K562 (cell line): ENCODE measurements around the gene FERMT1. TPM values are rescaled to one million over a fixed set of nuclear protein-coding genes. Genes with fewer than 3 reads are reported as not detected.

Source experiments
- ATAC-seq: fragments of 200-7000 bp; cut with Tn5 transposase; 3 replicates; pipeline ENCODE4 v1.9.1; 2020; ENCODE audit warnings: moderate library complexity
- BruUV-seq: library from RNA; stranded (reverse); fragments of 400-500 nt; replicated peaks from 2 replicates; lab custom pipeline; 2021; lab: Mats Ljungman, UMichigan
- CTCF ChIA-PET: fragments of 300-600 bp; formaldehyde crosslinking; extraction: SDS; loops from one replicate; lab custom pipeline; 2021; ENCODE audit warnings: low intra/inter-chr PET ratio; lab: Yijun Ruan, JAX
- POLR2A ChIA-PET: fragments of 300-600, 350-650 bp; sonication (Branson Sonifier 250); formaldehyde crosslinking; extraction: SDS; loops from one replicate; lab custom pipeline; 2021; ENCODE audit warnings: antibody characterized with exemption, inconsistent platforms; lab: Yijun Ruan, JAX
- DNase-seq, 4 experiments: peaks; one replicate each; pipeline versions ENCODE4 v3.0.0 to v3.0.0-alpha.2; 2011 to 2018; ENCODE audit warnings: low spot score in 3 of 4, mixed read lengths in 3 of 4; ENCODE audit errors: extremely low read depth in 1 of 4
- FAIRE-seq: peaks from 2 replicates; lab custom pipeline; 2011; peaks lifted over from hg19 to GRCh38; lab: Jason Lieb, UNC
- H2AFZ ChIP-seq: 2 replicates; pipeline ENCODE4 v1.6.0; 2011; ENCODE audit warnings: low read depth, low read length, control low read depth, inconsistent platforms
- H3K27ac ChIP-seq: fragments of 200-600 bp; 3 replicates; pipeline ENCODE4 v1.8.0; 2011; ENCODE audit warnings: low read depth, mild to moderate bottlenecking, control low read depth, inconsistent platforms, low read length, moderate library complexity, mixed read lengths; ENCODE audit errors: extremely low read depth
- H3K27me3 ChIP-seq, 2 experiments: fragments of 300-600 bp in 1 of 2; 2 replicates in 1 of 2; 3 replicates in 1 of 2; pipeline versions ENCODE4 v1.6.0 to v1.8.0; 2011; ENCODE audit warnings: inconsistent platforms in 2 of 2, low read length in 2 of 2, mild to moderate bottlenecking in 1 of 2, mixed read lengths in 1 of 2, moderate library complexity in 1 of 2; ENCODE audit not compliant: control insufficient read depth in 2 of 2, insufficient read depth in 2 of 2
- H3K36me3 ChIP-seq: fragments of 300-600 bp; 3 replicates; pipeline ENCODE4 v1.8.0; 2011; ENCODE audit warnings: mild to moderate bottlenecking, low read length, inconsistent platforms; ENCODE audit not compliant: control insufficient read depth, insufficient read depth
- H3K4me1 ChIP-seq, 2 experiments: fragments of 200-600 bp in 1 of 2; replicated peaks in 1 of 2; 2 replicates in 1 of 2; 3 replicates in 1 of 2; pipeline versions ENCODE4 v1.5.1 to v1.8.0; 2011; ENCODE audit warnings: inconsistent platforms in 2 of 2, low read length in 2 of 2, mild to moderate bottlenecking in 1 of 2, mixed read lengths in 1 of 2, moderate library complexity in 1 of 2; ENCODE audit not compliant: control insufficient read depth in 2 of 2, insufficient read depth in 2 of 2
- H3K4me2 ChIP-seq: 2 replicates; pipeline ENCODE4 v1.6.1; 2011; ENCODE audit warnings: low read length, control low read depth, inconsistent platforms, mixed read lengths; ENCODE audit not compliant: insufficient read depth
- H3K4me3 ChIP-seq: fragments of 200-600 bp; sonication (generic), shearing (Covaris generic); 2 replicates; pipeline ENCODE4 v1.5.1; 2016; ENCODE audit warnings: control low read depth, inconsistent platforms
- H3K79me2 ChIP-seq: fragments of 200-600 bp; 3 replicates; pipeline ENCODE4 v1.8.0; 2011; ENCODE audit warnings: low read length, inconsistent platforms; ENCODE audit not compliant: control insufficient read depth, insufficient read depth
- H3K9ac ChIP-seq, 2 experiments: 2 replicates each; pipeline versions ENCODE4 v1.6.0 to v1.6.1; 2011; ENCODE audit warnings: low read depth in 2 of 2, low read length in 2 of 2, control low read depth in 1 of 2, inconsistent platforms in 1 of 2, mild to moderate bottlenecking in 1 of 2, mixed read lengths in 1 of 2; ENCODE audit not compliant: insufficient read depth in 1 of 2
- H3K9me1 ChIP-seq: one replicate; pipeline ENCODE4 v1.6.0; 2011; ENCODE audit warnings: inconsistent platforms, mild to moderate bottlenecking, low read length, moderate library complexity; ENCODE audit not compliant: control insufficient read depth, insufficient read depth
- H3K9me3 ChIP-seq: replicated peaks from 2 replicates; pipeline ENCODE4 v1.5.1; 2011; ENCODE audit warnings: low read depth, low read length, inconsistent platforms; ENCODE audit not compliant: control insufficient read depth, insufficient read depth
- H4K20me1 ChIP-seq: replicated peaks from 2 replicates; pipeline ENCODE4 v1.6.1; 2011; ENCODE audit warnings: low read length, inconsistent platforms, mixed read lengths; ENCODE audit not compliant: control insufficient read depth, insufficient read depth
- CBFA2T2 ChIP-seq: fragments of 450-650 bp; conservative IDR thresholded peaks from 2 replicates; pipeline ENCODE4 v1.6.1; 2017; ENCODE audit warnings: mild to moderate bottlenecking
- CBFB ChIP-seq: sonication (generic); formaldehyde crosslinking; IDR thresholded peaks from 2 replicates; pipeline ENCODE4 v1.4.0; 2020; ENCODE audit warnings: mild to moderate bottlenecking, missing genetic modification reagents
- E2F3 ChIP-seq: fragments of 250-450 bp; sonication (Bioruptor Pico); IDR thresholded peaks from 2 replicates; pipeline ENCODE4 v1.4.0; 2020; ENCODE audit warnings: mild to moderate bottlenecking
- FOXA3 ChIP-seq, 2 experiments: fragments of 450-650 bp in 1 of 2; sonication (generic) in 1 of 2; formaldehyde crosslinking; IDR thresholded peaks in 1 of 2; conservative IDR thresholded peaks in 1 of 2; 2 replicates each; pipeline versions ENCODE4 v1.4.0 to v1.8.0; 2020 to 2022; ENCODE audit warnings: mild to moderate bottlenecking in 2 of 2, missing genetic modification reagents in 1 of 2
- KLF10 ChIP-seq: fragments of 250-450 bp; sonication (Bioruptor Pico); IDR thresholded peaks from 2 replicates; pipeline ENCODE4 v1.6.1; 2021; ENCODE audit warnings: matching md5 sums
- NCOR1 ChIP-seq: fragments of 450-650 bp; IDR thresholded peaks from 2 replicates; pipeline ENCODE4 v1.6.1; 2016; ENCODE audit warnings: mild to moderate bottlenecking, moderate library complexity
- NRF1 ChIP-seq, 2 experiments: fragments of 450-650 bp; IDR thresholded peaks in 1 of 2; conservative IDR thresholded peaks in 1 of 2; 2 replicates each; pipeline ENCODE4 v1.6.1; 2014; ENCODE audit warnings: mild to moderate bottlenecking in 2 of 2
- POLR2B ChIP-seq: fragments of 450-650 bp; IDR thresholded peaks from 2 replicates; pipeline ENCODE4 v1.6.1; 2018; ENCODE audit warnings: low read depth; ENCODE audit not compliant: partially characterized antibody
- ZKSCAN8 ChIP-seq: fragments of 200-800 bp; sonication (Bioruptor generic); IDR thresholded peaks from 2 replicates; pipeline ENCODE4 v1.6.1; 2016; ENCODE audit warnings: missing genetic modification characterization, missing compliant biosample characterization
- WGBS: fragments of 100-300 bp; shearing (Covaris generic); methylation state at CpG from one replicate; pipeline ENCODE4 v1.1.6; 2016; ENCODE audit warnings: low coverage, mixed read lengths; ENCODE audit not compliant: insufficient coverage; ENCODE audit errors: missing lambda C conversion rate; 5-methylcytosine and 5-hydroxymethylcytosine counted together
- in situ Hi-C: fragments of 300-500 bp; cut with MboI; formaldehyde crosslinking; loops from 4 replicates; pipeline ENCODE4 v1.15.0; 2018; ENCODE audit warnings: inconsistent platforms, mixed read lengths
- intact Hi-C: fragments of 100-400 bp; cut with micrococcal nuclease; formaldehyde crosslinking; loops from 2 replicates; pipeline ENCODE4 v1.14.2; 2022
- polyA plus RNA-seq, 8 experiments: library from polyadenylated mRNA; depleted of rRNA in 4 of 8; stranded (reverse) in 5 of 8; unstranded in 3 of 8; fragments of >200 nt; fragmentation: Nextera tagmentation in 2 of 8; fragmentation: Illumina TruSeq in 1 of 8; extraction: Ambion mirVana in 2 of 8; extraction: Trizol in 1 of 8; gene quantifications; 2 replicates each; pipeline versions ENCODE4 v1.2.1 to v1.2.3, GENCODE V29; 2011 to 2014; ENCODE audit warnings: inconsistent platforms in 1 of 8, missing spikeins in 1 of 8
- total RNA-seq, 7 experiments: library from RNA; depleted of rRNA in 6 of 7; stranded (reverse); fragments of >200 nt in 6 of 7; fragmentation: Illumina TruSeq in 2 of 7; extraction: Trizol in 2 of 7; gene quantifications; 2 replicates each; pipeline versions ENCODE4 v1.2.1 to v1.2.3, GENCODE V29; 2011 to 2021; ENCODE audit warnings: low replicate concordance in 1 of 7
- TF ChIP-seq, protein P1 (sequence below): fragments of 450-650 bp; IDR thresholded peaks from 2 replicates; pipeline ENCODE4 v1.6.1; 2016; ENCODE audit warnings: mild to moderate bottlenecking
- TF ChIP-seq, protein P2 (sequence below): fragments of 450-650 bp; IDR thresholded peaks from 2 replicates; pipeline ENCODE4 v1.6.1; 2016; ENCODE audit warnings: low read depth

Gene FERMT1
- total and polyA plus RNA-seq, 9 of the 15 experiments (the other 6 are each of a cell fraction or from before 2014, with no cell fraction given), result 0.07 TPM; not detected in 8

DNA sequence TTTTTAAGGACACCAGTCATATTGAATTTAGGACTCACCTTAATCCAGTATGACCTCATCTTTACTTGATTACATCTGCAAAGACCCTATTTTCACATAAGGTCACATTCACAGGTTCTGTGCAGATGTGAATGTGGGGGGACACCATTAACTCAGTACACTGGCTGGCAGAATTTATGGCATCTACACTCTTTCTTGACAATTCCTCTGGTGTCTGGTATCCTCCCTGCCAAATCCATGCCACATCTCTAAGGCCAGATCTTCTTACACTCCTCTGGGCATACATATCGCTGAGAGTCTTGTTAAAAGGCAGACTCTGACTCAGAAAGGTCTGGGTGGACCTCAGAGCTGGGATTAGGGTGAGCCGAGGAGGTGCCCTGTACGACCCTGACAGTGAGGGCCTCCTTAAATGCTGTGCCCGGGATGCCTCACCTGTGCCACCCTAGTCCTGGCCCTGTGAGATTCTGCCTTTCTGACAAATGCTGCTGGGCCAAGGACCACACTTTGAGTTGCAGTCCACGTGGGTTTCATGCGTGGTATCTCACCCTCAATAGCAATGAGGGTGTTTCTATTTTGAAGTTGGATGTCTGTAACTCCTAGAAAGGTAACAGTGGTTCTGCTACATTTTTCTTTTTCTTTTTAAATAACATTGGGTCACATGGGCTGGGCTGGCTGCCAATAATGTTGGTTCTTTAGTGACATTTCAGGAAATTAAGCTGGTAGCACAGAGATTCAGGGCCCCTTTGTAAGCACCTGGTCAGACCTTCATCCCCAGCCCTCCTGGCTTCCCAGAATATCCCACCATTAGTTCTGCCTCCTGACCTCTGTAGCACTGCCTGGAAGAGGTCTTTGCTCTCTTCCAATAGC, 51.8 kb downstream of the FERMT1 start:
- no peak overlapping the region for H3K9ac ChIP-seq
- ChIA-PET CTCF (no interaction called here), POLR2A (interaction anchor here (0.6 kb wide), 1 partner anchor 40 kb away, joined by 3 read pairs; no protein-coding TSS in a partner anchor)
- no peaks in the 10 kb centered on the region for H3K36me3 ChIP-seq
- peaks cover 0 to 8% of the 10 kb centered on the region in 2 experiments; a peak in 2 of 5 replicates for H3K4me1 ChIP-seq
- intact Hi-C loops, result loop anchor here (10.0 kb wide), 1 partner anchor 116 kb away; the partner anchor contains the start of genes MCM8 and TRMT6
- BruUV-seq, result no TSS peak
- no peaks in the 10 kb centered on the region for H3K79me2 ChIP-seq
- H2AFZ ChIP-seq, result no peak overlapping the region
- FAIRE-seq (no peak), ATAC-seq (no peak), DNase-seq (no peak)
- 0 out of 2 replicates have a peak, but pooled peaks cover under 1% of the 10 kb centered on the region for H4K20me1 ChIP-seq
- H3K27me3 ChIP-seq, result no peaks in the 10 kb centered on the region
- no peak overlapping the region for H3K27ac ChIP-seq
- no peak overlapping the region for H3K4me3 ChIP-seq
- 9% methylated on average over 6 of the region's 6 CpGs for WGBS
- no peaks in the 10 kb centered on the region for H3K9me1 ChIP-seq
- no peaks in the 10 kb centered on the region for H3K9me3 ChIP-seq
- H3K4me2 ChIP-seq, result no peak overlapping the region
- in situ Hi-C loops, result no loop called here
- TF ChIP-seq NRF1 (conservative IDR thresholded peaks at IDR 0.05 in 1 of 2, IDR thresholded peaks at IDR 0.05 in 1 of 2), result no peak
- TF ChIP-seq FOXA3 (CRISPR knock-in tag; conservative IDR thresholded peaks at IDR 0.05 in 1 of 2, IDR thresholded peaks at IDR 0.05 in 1 of 2), result no peak
- TF ChIP-seq, protein P1, sequence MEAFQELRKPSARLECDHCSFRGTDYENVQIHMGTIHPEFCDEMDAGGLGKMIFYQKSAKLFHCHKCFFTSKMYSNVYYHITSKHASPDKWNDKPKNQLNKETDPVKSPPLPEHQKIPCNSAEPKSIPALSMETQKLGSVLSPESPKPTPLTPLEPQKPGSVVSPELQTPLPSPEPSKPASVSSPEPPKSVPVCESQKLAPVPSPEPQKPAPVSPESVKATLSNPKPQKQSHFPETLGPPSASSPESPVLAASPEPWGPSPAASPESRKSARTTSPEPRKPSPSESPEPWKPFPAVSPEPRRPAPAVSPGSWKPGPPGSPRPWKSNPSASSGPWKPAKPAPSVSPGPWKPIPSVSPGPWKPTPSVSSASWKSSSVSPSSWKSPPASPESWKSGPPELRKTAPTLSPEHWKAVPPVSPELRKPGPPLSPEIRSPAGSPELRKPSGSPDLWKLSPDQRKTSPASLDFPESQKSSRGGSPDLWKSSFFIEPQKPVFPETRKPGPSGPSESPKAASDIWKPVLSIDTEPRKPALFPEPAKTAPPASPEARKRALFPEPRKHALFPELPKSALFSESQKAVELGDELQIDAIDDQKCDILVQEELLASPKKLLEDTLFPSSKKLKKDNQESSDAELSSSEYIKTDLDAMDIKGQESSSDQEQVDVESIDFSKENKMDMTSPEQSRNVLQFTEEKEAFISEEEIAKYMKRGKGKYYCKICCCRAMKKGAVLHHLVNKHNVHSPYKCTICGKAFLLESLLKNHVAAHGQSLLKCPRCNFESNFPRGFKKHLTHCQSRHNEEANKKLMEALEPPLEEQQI, result no peak
- TF ChIP-seq NCOR1, result no peak
- no peak for TF ChIP-seq POLR2B
- no peak for TF ChIP-seq E2F3
- TF ChIP-seq CBFB (CRISPR knock-in tag), result no peak
- TF ChIP-seq KLF10, result no peak
- TF ChIP-seq CBFA2T2, result no peak
- TF ChIP-seq ZKSCAN8 (CRISPR knock-in tag), result no peak
- TF ChIP-seq, protein P2, sequence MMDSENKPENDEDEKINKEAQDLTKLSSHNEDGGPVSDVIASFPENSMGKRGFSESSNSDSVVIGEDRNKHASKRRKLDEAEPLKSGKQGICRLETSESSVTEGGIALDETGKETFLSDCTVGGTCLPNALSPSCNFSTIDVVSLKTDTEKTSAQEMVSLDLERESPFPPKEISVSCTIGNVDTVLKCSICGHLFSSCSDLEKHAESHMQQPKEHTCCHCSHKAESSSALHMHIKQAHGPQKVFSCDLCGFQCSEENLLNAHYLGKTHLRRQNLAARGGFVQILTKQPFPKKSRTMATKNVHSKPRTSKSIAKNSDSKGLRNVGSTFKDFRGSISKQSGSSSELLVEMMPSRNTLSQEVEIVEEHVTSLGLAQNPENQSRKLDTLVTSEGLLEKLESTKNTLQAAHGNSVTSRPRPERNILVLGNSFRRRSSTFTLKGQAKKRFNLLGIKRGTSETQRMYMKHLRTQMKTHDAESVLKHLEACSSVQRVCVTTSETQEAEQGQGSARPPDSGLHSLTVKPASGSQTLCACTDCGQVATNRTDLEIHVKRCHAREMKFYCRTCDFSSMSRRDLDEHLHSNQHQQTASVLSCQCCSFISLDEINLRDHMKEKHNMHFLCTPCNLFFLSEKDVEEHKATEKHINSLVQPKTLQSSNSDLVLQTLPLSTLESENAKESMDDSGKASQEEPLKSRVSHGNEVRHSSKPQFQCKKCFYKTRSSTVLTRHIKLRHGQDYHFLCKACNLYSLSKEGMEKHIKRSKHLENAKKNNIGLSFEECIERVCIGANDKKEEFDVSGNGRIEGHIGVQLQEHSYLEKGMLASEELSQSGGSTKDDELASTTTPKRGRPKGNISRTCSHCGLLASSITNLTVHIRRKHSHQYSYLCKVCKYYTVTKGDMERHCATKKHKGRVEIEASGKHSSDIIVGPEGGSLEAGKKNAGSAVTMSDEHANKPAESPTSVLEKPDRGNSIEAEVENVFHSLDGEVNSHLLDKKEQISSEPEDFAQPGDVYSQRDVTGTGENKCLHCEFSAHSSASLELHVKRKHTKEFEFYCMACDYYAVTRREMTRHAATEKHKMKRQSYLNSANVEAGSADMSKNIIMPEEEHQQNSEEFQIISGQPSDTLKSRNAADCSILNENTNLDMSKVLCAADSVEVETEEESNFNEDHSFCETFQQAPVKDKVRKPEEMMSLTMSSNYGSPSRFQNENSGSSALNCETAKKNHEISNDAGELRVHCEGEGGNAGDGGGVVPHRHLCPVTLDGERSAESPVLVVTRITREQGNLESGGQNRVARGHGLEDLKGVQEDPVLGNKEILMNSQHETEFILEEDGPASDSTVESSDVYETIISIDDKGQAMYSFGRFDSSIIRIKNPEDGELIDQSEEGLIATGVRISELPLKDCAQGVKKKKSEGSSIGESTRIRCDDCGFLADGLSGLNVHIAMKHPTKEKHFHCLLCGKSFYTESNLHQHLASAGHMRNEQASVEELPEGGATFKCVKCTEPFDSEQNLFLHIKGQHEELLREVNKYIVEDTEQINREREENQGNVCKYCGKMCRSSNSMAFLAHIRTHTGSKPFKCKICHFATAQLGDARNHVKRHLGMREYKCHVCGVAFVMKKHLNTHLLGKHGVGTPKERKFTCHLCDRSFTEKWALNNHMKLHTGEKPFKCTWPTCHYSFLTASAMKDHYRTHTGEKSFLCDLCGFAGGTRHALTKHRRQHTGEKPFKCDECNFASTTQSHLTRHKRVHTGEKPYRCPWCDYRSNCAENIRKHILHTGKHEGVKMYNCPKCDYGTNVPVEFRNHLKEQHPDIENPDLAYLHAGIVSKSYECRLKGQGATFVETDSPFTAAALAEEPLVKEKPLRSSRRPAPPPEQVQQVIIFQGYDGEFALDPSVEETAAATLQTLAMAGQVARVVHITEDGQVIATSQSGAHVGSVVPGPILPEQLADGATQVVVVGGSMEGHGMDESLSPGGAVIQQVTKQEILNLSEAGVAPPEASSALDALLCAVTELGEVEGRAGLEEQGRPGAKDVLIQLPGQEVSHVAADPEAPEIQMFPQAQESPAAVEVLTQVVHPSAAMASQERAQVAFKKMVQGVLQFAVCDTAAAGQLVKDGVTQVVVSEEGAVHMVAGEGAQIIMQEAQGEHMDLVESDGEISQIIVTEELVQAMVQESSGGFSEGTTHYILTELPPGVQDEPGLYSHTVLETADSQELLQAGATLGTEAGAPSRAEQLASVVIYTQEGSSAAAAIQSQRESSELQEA, result no peak
